Activated CD8-positive, alpha-beta T cell treated with anti-CD3 and anti-CD28 coated beads, Interleukin-2, amount 10 ng/mL, durations not matched to agents 7 days and 5 days (primary cell): Measurements from ENCODE around the gene FPGS. TPM values are rescaled to one million over a fixed set of nuclear protein-coding genes. Genes with fewer than 3 reads are reported as not detected.
A peak's percentile ranks its signal among the peaks of the same experiment; 100 is the strongest.

Experiments used
- ATAC-seq: fragments of 150-1000 bp; cut with Tn5 transposase; one replicate; pipeline ENCODE4 v1.10.0; 2021; ENCODE audit warnings: moderate library complexity
- CTCF ChIA-PET: fragments of 350-600 bp; sonication (Branson Sonifier 250); formaldehyde crosslinking; loops from one replicate; lab custom pipeline; 2021; ENCODE audit warnings: antibody characterized with exemption; lab: Charles Lee
- POLR2A ChIA-PET: fragments of 350-600 bp; sonication (Branson Sonifier 250); formaldehyde crosslinking; loops from one replicate; lab custom pipeline; 2021; ENCODE audit warnings: antibody characterized with exemption; lab: Charles Lee
- DNase-seq: peaks from one replicate; pipeline ENCODE4 v3.0.0-alpha.2; 2020
- H3K27ac Mint-ChIP-seq: one replicate; pipeline ENCODE4 v1.8.0; 2021; ENCODE audit warnings: mild to moderate bottlenecking, mixed read lengths
- H3K27me3 Mint-ChIP-seq: one replicate; pipeline ENCODE4 v1.8.0; 2021; ENCODE audit warnings: low read depth, mixed read lengths
- H3K36me3 Mint-ChIP-seq: one replicate; pipeline ENCODE4 v1.8.0; 2021; ENCODE audit warnings: low read depth, mixed read lengths
- H3K4me1 Mint-ChIP-seq: one replicate; pipeline ENCODE4 v1.8.0; 2021; ENCODE audit warnings: low read depth, mixed read lengths
- H3K4me3 Mint-ChIP-seq: one replicate; pipeline ENCODE4 v1.8.0; 2021; ENCODE audit warnings: mild to moderate bottlenecking, mixed read lengths
- H3K9me3 Mint-ChIP-seq: one replicate; pipeline ENCODE4 v1.8.0; 2022; ENCODE audit warnings: mixed read lengths; ENCODE audit not compliant: insufficient read depth
- total RNA-seq, 2 experiments: library from RNA; stranded (reverse); gene quantifications; one replicate each; pipeline ENCODE4 v1.2.3, GENCODE V29; 2021

The FPGS gene
- total RNA-seq, 2 experiments from 2014 or later, result 91.5 to 98.3 TPM

DNA sequence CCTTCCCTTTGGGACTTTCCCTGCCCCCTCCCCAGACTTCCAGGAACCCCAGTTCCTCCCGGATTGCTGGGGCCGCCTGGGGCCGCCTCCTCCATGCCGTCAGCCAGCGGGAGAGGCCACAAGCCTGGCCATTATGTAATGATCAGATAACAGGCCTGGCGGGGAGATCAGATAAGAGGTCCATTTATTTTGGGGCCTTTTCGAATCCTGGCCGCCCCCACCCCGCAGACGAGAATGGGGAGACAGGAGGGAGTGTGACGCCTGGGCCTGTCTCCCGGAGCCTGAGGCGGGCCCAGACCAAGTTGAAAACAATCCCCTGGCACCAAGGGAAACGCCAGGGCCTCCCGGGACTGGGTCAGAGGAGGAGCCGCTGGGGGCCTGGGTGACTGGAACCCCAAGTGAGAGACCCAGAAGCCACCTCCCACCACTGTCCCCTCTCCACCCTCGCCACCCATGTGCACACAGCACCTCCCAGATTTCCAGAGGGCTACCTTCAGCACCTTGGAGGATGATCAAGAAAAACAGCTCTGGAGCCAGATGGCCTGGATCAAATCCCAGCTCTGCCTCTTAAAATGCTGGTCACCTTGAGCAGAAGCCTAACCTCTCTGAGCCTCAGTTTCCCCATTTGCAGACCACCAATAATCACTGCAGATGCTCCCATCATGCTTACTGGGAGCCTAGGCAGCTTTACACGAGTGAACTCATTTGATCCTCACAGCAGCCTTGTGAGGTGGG is 43.9 kb downstream of the FPGS start:
- Mint-ChIP-seq H3K27ac (no peak overlapping the region), H3K27me3 (no peaks in the 10 kb centered on the region), H3K4me3 (no peak overlapping the region), H3K36me3 (peaks cover 34% of the 10 kb centered on the region), H3K4me1 (peaks cover 6% of the 10 kb centered on the region), H3K9me3 (peaks cover 17% of the 10 kb centered on the region)
- ChIA-PET POLR2A (no interaction called here), CTCF (interaction anchor here (1.3 to 1.4 kb wide), 2 partner anchors 23 to 61 kb away, joined by 3 to 6 read pairs; partner anchors contain the start of gene CDK9)
- DNase-seq (no peak), ATAC-seq (no peak)

DNA sequence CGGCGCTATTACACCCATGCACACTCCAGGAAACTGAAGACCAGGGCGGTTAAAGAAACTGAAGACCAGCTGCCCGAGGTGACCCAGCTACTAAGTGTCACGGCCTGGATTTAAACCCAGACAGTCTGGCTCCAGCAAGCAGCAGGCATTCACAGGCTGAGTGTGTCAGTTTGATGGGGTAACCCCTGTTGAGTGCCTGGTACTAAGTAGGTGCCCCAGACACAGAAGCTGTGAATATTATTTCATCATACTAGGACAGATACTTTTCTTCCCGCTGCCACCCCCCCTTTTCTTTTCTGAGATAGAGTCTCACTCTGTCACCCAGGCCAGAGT is 44.5 kb downstream of the FPGS start:
- H3K4me1 Mint-ChIP-seq, result peaks cover 11% of the 10 kb centered on the region
- peaks cover 17% of the 10 kb centered on the region for H3K9me3 Mint-ChIP-seq
- no peak for ATAC-seq
- H3K27me3 Mint-ChIP-seq, result no peaks in the 10 kb centered on the region
- H3K36me3 Mint-ChIP-seq, result peaks cover 38% of the 10 kb centered on the region
- ChIA-PET CTCF (interaction anchor here (1.3 to 1.4 kb wide), 2 partner anchors 22 to 62 kb away, joined by 3 to 6 read pairs; partner anchors contain the start of gene CDK9), POLR2A (no interaction called here)
- H3K4me3 Mint-ChIP-seq, result no peak overlapping the region
- no peak for DNase-seq
- no peak overlapping the region for H3K27ac Mint-ChIP-seq

DNA sequence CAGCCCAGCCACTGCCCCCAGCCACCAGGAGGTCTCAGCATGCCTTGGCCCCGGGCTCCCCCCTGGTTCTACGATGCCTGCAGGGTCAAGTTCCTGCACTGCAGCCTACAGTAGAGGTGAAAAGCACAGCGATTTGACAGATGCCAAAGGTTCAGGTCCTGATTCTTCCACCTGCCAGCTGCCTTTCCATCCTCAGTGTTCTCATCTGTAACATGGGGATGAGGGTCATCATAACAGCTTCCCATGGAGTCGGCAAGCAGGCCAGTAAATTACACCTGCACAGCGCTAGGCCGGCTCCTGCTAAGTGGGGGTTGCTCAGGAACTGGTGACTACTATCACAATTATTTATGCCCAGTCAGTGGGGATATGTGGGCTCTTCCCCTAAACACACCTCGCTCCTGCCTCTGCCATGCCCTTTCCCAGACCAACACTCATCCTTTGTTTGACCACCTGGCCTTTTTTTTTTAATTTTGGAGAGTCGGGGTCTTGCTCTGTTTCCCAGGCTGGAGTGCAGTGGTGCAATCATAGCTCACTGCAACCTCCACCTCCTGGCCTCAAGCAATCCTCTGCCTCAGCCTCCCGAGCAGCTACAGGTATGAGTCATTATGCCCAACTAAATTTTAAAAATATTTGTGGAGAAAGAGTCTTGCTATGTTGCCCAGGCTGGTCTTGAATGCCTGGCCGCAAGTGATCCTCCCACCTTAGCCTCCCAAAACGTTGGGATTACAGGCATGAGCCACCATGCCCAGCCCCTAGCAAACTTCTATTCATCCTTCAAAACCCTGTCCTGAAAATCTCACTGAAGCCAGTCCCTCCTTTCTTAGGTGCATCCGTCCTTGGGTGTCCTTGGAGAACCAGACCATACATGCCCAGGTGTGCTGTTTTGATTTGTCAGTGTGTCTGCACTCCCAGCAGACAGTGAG is 45.4 kb downstream of the FPGS start:
- ATAC-seq (no peak), DNase-seq (no peak)
- ChIA-PET CTCF (interaction anchor here (1.4 kb wide), 1 partner anchor 63 kb away, joined by 3 read pairs; the partner anchor contains the start of gene CDK9), POLR2A (no interaction called here)
- Mint-ChIP-seq H3K4me1 (peaks cover 21% of the 10 kb centered on the region), H3K9me3 (peaks cover 17% of the 10 kb centered on the region), H3K4me3 (no peak overlapping the region), H3K27ac (no peak overlapping the region), H3K27me3 (no peaks in the 10 kb centered on the region), H3K36me3 (peaks cover 42% of the 10 kb centered on the region)

DNA sequence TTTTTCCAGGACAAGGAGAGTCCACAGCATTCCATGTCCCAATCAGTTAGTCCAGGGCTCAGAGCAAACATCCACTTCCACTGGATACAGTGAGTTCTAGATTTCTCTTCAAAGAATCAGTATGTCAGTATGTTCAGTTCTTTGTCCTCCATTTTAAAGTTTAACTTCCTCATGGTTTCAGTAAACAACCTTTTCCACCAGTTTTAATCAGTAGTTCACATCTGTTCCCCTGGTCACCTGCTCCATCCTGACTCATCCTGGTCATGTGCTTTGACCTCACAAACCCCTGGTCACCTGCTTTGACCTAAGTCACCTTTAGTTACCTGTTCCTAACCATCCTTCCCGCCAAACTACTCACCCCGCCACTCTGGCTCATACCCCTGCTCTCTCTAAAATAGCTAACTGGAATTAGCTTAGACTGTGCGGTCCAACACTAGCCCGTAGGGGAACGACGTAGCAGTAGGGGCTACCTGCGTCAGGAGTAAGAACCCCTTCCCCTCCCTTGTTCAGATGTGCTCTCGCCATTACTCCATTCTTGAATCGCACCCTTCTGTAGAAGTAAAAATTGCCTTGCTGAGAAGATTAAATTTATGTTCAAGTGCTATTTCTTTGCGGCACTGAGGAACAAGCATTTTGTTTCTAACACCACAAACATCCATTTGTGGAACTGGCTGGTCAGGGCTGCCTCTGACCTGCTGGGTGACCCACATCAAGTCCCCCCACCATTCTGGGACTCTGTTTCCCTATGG is 46.2 kb downstream of the FPGS start:
- peaks cover 17% of the 10 kb centered on the region for H3K9me3 Mint-ChIP-seq
- H3K36me3 Mint-ChIP-seq, result peaks cover 42% of the 10 kb centered on the region
- no peak overlapping the region for H3K4me3 Mint-ChIP-seq
- DNase-seq, result no peak
- H3K4me1 Mint-ChIP-seq, result peaks cover 27% of the 10 kb centered on the region
- CTCF ChIA-PET, result no interaction called here
- POLR2A ChIA-PET, result no interaction called here
- no peaks in the 10 kb centered on the region for H3K27me3 Mint-ChIP-seq
- no peak for ATAC-seq
- peak overlapping the region; percentile 23 for H3K27ac Mint-ChIP-seq

DNA sequence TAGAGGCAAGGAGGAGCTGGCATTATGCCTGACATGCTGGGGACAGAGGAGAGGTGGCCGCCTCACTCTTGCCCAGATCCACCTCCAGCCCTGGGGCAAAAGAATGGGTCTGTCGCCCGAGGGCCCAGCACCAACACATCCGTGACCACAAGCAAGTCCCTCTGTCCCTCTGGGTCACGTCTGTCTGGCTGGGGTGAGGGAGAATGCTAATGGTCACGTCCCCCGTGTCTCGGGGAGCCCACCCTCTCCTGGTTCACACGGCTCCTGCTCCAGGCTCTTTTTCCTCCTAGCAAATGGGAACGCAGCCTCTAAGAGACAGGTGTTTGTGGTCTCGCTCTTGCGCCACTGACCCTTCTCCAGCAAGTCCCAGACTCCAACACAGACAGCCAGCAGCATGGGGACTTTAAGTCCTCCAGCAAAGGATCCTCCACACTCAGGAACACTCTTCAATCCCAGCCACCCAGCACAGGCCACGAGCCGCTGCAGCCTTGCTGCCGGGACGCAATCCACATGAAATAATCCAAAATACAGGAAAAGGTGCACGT is 47.7 kb downstream of the FPGS start:
- POLR2A ChIA-PET, result no interaction called here
- ATAC-seq, result no peak
- Mint-ChIP-seq H3K4me1 (peaks cover 33% of the 10 kb centered on the region), H3K27ac (peak overlapping the region; percentile 44), H3K4me3 (no peak overlapping the region), H3K27me3 (no peaks in the 10 kb centered on the region), H3K9me3 (peaks cover 17% of the 10 kb centered on the region), H3K36me3 (peaks cover 42% of the 10 kb centered on the region)
- CTCF ChIA-PET, result interaction anchor here (1.3 to 1.5 kb wide), 2 partner anchors 19 to 116 kb away, joined by 4 read pairs; partner anchors contain the start of gene TOR2A
- no peak for DNase-seq

DNA sequence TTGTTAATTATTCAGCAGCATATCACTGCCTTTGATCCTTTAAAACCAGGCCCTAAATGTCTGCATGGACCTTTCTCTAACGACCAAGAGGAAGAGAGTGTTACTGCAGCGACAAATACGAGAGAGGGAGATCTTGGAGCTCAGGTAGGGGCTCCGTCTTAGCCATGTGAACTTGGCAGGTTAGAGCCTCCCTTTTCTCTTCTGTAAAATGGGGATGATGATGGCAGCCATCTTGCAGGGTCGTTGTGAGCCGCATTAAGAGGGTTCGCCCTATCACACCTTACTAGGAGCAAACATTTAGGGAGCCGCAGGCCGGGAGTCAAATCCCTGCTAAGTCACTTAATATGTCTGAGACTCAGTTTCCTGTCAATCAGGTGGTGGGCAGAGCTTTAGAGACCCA is 50.1 kb downstream of the FPGS start:
- CTCF ChIA-PET, result interaction anchor here (0.9 to 4.8 kb wide), 7 partner anchors 10 to 118 kb away, joined by 3 to 49 read pairs (median 5); partner anchors contain the start of gene TOR2A
- ATAC-seq (no peak), DNase-seq (no peak)
- POLR2A ChIA-PET, result interaction anchor here (0.8 to 1.3 kb wide), 3 partner anchors 9 to 17 kb away, joined by 3 to 4 read pairs (median 4); no protein-coding TSS in a partner anchor
- no peaks in the 10 kb centered on the region for H3K27me3 Mint-ChIP-seq
- H3K4me3 Mint-ChIP-seq, result peak overlapping the region; percentile 85
- H3K27ac Mint-ChIP-seq, result peak overlapping the region; percentile 39
- peaks cover 42% of the 10 kb centered on the region for H3K36me3 Mint-ChIP-seq
- H3K4me1 Mint-ChIP-seq, result peaks cover 43% of the 10 kb centered on the region
- peaks cover 17% of the 10 kb centered on the region for H3K9me3 Mint-ChIP-seq

DNA sequence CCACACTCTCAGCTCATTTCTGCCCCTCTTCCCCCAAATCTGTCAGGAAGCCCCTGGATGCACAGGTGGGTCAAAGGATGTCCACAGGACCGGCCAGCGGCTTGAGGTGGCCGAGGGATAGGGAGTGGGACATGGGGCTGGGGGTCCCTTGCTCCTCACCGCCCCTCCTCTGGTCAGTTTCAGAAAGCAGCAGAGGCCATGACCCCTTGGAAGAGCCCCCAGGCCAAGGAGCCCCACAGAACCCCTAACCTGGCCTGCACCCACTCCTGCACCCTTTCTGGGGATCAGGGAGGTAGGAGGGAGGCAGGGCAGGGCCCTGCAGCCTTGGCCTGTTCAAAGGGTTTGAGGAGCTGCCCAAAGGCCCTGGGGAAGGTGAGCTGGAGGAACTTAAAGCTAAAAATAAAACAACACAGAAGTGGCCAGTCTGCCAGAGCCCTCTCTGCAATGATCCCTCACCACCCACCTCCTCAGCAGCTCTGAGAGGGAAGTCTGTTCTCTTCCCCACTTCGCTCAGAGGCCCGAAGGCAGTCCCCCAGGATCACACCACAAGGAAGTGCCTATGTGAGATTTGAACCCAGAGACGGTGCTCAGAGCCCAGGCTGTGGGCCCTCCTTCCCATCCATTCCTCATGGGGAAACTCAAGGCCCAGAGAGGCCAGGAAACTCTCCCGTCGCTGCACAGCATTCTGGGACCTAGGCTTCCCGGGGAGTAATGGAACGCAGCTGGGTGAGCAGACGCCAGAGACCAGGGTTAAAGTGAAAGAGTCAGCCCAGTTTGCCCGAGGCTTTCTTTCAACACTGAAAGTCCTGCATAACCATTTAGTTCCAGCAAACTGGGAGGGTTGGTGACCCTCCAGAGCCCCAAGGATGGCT is 50.9 kb downstream of the FPGS start:
- no peak for DNase-seq

DNA sequence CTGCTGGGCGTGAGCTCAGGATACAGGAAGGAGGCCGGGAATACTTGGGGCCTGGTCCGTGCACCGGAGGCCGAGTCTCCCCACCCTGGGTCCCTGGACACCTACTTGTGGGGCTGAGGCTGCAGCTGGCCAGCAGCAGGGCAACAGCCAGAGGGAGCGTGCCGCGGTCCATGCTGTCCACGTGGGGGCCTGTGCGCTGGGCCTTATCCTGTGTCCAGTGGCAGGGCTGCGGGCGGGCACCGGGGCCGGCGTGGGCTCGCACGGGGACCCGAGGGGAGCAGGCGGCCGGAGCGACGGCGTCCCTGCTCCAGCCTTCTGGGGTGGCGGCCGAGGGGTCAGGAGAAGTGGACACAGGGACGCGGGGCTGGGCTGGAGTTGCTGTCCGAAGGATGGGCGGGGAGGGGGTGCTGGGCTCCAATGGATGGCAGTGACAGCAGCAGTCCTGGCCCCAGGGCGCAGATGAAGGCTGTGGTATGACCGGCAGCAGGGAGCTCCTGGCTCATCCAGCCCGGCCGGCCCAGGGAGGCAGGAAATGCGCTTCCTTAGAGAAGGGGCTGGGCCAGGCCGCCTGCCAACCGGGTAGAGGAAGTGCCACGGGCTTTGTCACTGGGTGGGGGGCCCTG is 51.6 kb downstream of the FPGS start, which contains the start of gene ENG:
Gene ENG (minus strand): TSS at position 475 of the 623 bp plus-strand sequence. CDS start 303 bp downstream, at position 172.
- Mint-ChIP-seq H3K27ac (peak within 1 kb of the TSS; percentile 86), H3K4me1 (peaks cover 44% of the 10 kb centered on the region), H3K36me3 (peaks cover 28% of the 10 kb centered on the region), H3K9me3 (peaks cover 10% of the 10 kb centered on the region), H3K27me3 (no peaks in the 10 kb centered on the region), H3K4me3 (peak within 1 kb of the TSS; percentile 85)
- no peak for DNase-seq
- POLR2A ChIA-PET, result interaction anchor here (0.7 to 2.3 kb wide), 5 partner anchors 10 to 75 kb away, joined by 3 to 14 read pairs (median 3); partner anchors contain the start of genes FPGS and ST6GALNAC6
- CTCF ChIA-PET, result interaction anchor here (0.9 to 4.8 kb wide), 6 partner anchors 11 to 119 kb away, joined by 3 to 49 read pairs (median 6); partner anchors contain the start of gene TOR2A
- peak; percentile 68 for ATAC-seq

More for the DNA sequence above, 50.9 kb downstream of the FPGS start:
- Mint-ChIP-seq H3K36me3 (peaks cover 36% of the 10 kb centered on the region), H3K9me3 (peaks cover 17% of the 10 kb centered on the region), H3K27me3 (no peaks in the 10 kb centered on the region), H3K4me3 (peak overlapping the region; percentile 85), H3K4me1 (peaks cover 43% of the 10 kb centered on the region), H3K27ac (peak overlapping the region; percentile 86)
- ChIA-PET POLR2A (interaction anchor here (0.8 to 2.3 kb wide), 6 partner anchors 8 to 74 kb away, joined by 3 to 14 read pairs (median 4); partner anchors contain the start of gene ST6GALNAC6), CTCF (interaction anchor here (0.9 to 4.8 kb wide), 10 partner anchors 9 to 118 kb away, joined by 3 to 49 read pairs (median 5); partner anchors contain the start of gene TOR2A)
- ATAC-seq, result peak; percentile 59

DNA sequence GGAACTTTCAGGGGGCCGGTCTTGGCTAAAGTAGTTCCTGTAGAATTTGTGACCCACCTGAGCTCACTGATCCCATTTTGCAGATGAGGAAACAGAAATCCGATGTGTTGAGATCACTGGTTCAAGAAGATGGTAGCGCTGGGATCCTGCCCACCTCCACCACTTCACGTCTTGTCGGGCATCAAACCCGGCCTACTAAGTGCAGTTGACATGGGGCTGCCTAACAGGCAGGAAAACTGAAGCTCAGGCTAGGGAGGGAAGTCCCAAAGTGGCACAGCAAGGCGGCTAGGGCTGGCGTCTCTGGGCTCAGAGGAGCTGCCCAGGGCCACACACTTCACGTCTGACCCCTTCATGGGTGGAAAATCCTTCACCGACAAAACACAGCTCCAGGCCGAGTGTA is 52.3 kb downstream of the FPGS start:
- Mint-ChIP-seq H3K27me3 (no peaks in the 10 kb centered on the region), H3K9me3 (peaks cover 6% of the 10 kb centered on the region), H3K27ac (peak overlapping the region; percentile 67), H3K36me3 (peaks cover 22% of the 10 kb centered on the region), H3K4me3 (peak overlapping the region; percentile 55), H3K4me1 (peaks cover 44% of the 10 kb centered on the region)
- ChIA-PET POLR2A (interaction anchor here (0.6 to 2.3 kb wide), 3 partner anchors 9 to 84 kb away, joined by 3 to 14 read pairs (median 3); partner anchors contain the start of gene FPGS), CTCF (interaction anchor here (0.9 to 4.8 kb wide), 4 partner anchors 10 to 91 kb away, joined by 3 to 49 read pairs (median 6); no protein-coding TSS in a partner anchor)
- ATAC-seq (no peak), DNase-seq (no peak)
